ENCODE data around the gene LHX2. TPM values are rescaled to one million over a fixed set of nuclear protein-coding genes. Genes with fewer than 3 reads are reported as not detected.

Gene LHX2
- total RNA-seq, 1 experiment from 2014 or later = 0.26 TPM

DNA sequence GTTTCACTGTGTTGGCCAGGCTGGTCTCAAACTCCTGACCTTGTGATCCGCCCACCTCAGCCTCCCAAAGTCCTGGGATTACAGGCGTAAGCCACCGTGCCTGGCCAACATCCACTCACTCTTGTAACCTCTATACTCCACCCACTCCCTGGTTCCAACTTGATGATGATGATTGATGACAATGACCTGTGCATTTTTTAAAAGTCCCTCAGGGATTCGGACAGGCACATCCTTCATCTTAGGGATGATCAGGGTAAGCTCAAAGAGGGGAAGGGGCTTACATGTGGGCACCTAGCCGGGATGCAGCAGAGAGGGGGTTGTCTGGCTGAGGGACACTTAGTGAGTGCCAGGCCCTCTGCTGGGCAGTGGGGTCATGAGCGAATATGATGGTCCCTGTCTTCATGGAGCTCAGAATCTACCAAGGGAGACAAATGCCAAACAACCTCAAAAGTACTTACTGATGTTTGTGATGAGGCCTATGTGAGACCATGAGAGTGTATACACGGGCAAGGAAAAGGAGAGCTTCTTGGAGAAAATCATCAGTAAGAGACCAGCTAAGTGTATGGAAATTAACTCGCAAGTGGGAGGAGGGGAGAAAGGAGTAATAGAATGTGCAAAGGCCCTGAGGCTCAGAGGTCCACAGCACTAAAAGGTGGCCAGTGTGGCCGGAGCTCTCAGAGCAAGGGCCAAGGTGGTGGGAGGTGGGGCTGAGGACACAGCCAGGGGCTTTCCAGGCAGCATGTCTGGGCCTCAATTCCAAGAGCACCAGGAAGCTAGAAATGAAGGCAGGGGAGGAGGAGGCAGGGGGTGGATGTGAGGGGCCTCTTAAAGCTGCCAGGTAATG is 27.4 kb downstream of the LHX2 start:
- intact Hi-C loops (cut with micrococcal nuclease; ENCODE audit: unreplicated experiment) = no loop called here
- H3K4me1 ChIP-seq (ENCODE audit: insufficient read depth, low read length, poor library complexity, severe bottlenecking) = no peaks in the 10 kb centered on the region
- ChIA-PET POLR2A (ENCODE audit: low non-redundant PET) (no interaction called here), CTCF (interaction anchor here (0.5 kb wide), 1 partner anchor 37 kb away, joined by 4 read pairs; no protein-coding TSS in a partner anchor)
- peaks cover 32% of the 10 kb centered on the region for H3K27me3 ChIP-seq (replicated peaks; ENCODE audit: insufficient read depth, low read depth, low read length, poor library complexity)
- no peak overlapping the region for H3K4me3 ChIP-seq (ENCODE audit: low read depth, low read length, poor library complexity, severe bottlenecking)
- no peak for DNase-seq (ENCODE audit: low spot score)
- TF ChIP-seq EZH2 (IDR thresholded peaks at IDR 0.05; ENCODE audit: borderline replicate concordance, low read depth, low read length, poor library complexity, severe bottlenecking) = no peak
- no peak for TF ChIP-seq CTCF (conservative IDR thresholded peaks at IDR 0.05; ENCODE audit: low read depth, low read length)
- no peaks in the 10 kb centered on the region for H3K36me3 ChIP-seq (ENCODE audit: insufficient read depth, low read length, poor library complexity, severe bottlenecking)
- H3K27ac ChIP-seq (ENCODE audit: low read depth, low read length, poor library complexity, severe bottlenecking) = no peak overlapping the region
- no peaks in the 10 kb centered on the region for H3K9me3 ChIP-seq (ENCODE audit: low read depth, low read length, poor library complexity, severe bottlenecking)
- BruUV-seq (replicated peaks) = no TSS peak

GRCh38 chr9:124040186-124040931 is 28.8 kb downstream of the LHX2 start:
- CTCF ChIA-PET = interaction anchor here (0.6 to 1.3 kb wide), 9 partner anchors 12 to 577 kb away, joined by 3 to 8 read pairs (median 4); no protein-coding TSS in a partner anchor
- BruUV-seq (replicated peaks) = no TSS peak
- peaks cover 20% of the 10 kb centered on the region for H3K27me3 ChIP-seq (replicated peaks; ENCODE audit: insufficient read depth, low read depth, low read length, poor library complexity)
- no peaks in the 10 kb centered on the region for H3K36me3 ChIP-seq (ENCODE audit: insufficient read depth, low read length, poor library complexity, severe bottlenecking)
- no peaks in the 10 kb centered on the region for H3K4me1 ChIP-seq (ENCODE audit: insufficient read depth, low read length, poor library complexity, severe bottlenecking)
- H3K9me3 ChIP-seq (ENCODE audit: low read depth, low read length, poor library complexity, severe bottlenecking) = no peaks in the 10 kb centered on the region
- DNase-seq (ENCODE audit: low spot score) = no peak
- peak overlapping the region; percentile 31 for H3K4me3 ChIP-seq (ENCODE audit: low read depth, low read length, poor library complexity, severe bottlenecking)
- no peak for TF ChIP-seq EZH2 (IDR thresholded peaks at IDR 0.05; ENCODE audit: borderline replicate concordance, low read depth, low read length, poor library complexity, severe bottlenecking)
- TF ChIP-seq CTCF (conservative IDR thresholded peaks at IDR 0.05; ENCODE audit: low read depth, low read length) = no peak
- H3K27ac ChIP-seq (ENCODE audit: low read depth, low read length, poor library complexity, severe bottlenecking) = no peak overlapping the region
- intact Hi-C loops (cut with micrococcal nuclease; ENCODE audit: unreplicated experiment) = loop anchor here (2.0 to 5.0 kb wide), 2 partner anchors 496 to 638 kb away; no protein-coding TSS in a partner anchor
- POLR2A ChIA-PET (ENCODE audit: low non-redundant PET) = no interaction called here

DNA sequence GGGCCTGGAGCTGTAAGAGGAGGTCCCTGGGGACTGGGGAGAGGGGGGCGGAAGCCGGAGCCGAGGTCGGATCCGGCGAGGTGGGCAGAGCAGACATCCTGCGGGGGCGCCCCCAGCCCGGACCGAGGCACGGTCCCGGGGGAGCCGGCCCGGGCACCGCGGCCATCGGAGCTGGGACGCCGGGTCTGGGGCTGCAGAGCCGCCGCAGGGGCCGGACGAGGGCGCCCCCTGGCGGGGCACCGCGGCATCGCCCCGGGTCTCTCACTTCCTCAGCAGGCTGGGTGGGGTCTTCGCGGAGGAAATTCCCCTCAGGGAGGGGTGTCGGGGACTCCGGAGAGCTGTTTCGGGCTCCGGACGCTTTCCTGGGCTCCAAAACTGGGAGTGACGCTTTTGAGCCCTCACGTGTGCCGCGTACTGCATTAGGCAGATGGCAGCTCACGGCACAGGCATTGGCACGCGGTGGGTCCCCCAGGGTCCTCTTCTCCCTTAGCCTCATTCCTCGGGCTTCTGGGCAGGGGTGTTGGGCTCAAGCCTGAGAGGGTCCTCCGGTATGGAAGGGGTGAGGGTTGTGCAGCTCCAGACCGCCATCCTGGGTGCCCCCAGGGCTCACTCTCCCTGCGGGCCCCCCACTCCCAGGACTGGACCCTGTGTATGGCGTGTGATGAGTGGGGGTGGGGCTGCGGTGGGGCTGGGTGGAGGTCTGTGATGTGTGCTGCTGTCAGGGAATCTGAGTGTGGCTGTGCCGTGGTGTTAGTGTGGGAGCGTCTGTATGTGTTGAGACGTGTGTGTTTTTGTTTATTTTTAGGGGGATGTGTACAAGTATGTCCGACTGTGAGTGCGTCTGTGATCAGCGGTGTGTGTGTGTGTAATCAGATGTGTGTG is 29.6 kb downstream of the LHX2 start:
- intact Hi-C loops (cut with micrococcal nuclease; ENCODE audit: unreplicated experiment) = loop anchor here (2.0 to 5.0 kb wide), 2 partner anchors 496 to 639 kb away; no protein-coding TSS in a partner anchor
- Histone ChIP-seq H3K4me3 (ENCODE audit: low read depth, low read length, poor library complexity, severe bottlenecking) (peak overlapping the region; percentile 31), H3K9me3 (ENCODE audit: low read depth, low read length, poor library complexity, severe bottlenecking) (no peaks in the 10 kb centered on the region), H3K36me3 (ENCODE audit: insufficient read depth, low read length, poor library complexity, severe bottlenecking) (no peaks in the 10 kb centered on the region), H3K27me3 (replicated peaks; ENCODE audit: insufficient read depth, low read depth, low read length, poor library complexity) (peaks cover 15% of the 10 kb centered on the region), H3K27ac (ENCODE audit: low read depth, low read length, poor library complexity, severe bottlenecking) (no peak overlapping the region), H3K4me1 (ENCODE audit: insufficient read depth, low read length, poor library complexity, severe bottlenecking) (no peaks in the 10 kb centered on the region)
- no peak for DNase-seq (ENCODE audit: low spot score)
- ChIA-PET POLR2A (ENCODE audit: low non-redundant PET) (no interaction called here), CTCF (interaction anchor here (0.6 to 1.3 kb wide), 9 partner anchors 11 to 578 kb away, joined by 3 to 8 read pairs (median 4); no protein-coding TSS in a partner anchor)
- TF ChIP-seq EZH2 (IDR thresholded peaks at IDR 0.05; ENCODE audit: borderline replicate concordance, low read depth, low read length, poor library complexity, severe bottlenecking) (no peak), CTCF (conservative IDR thresholded peaks at IDR 0.05; ENCODE audit: low read depth, low read length) (peak; percentile 83)
- BruUV-seq (replicated peaks) = no TSS peak
